Central memory CD4-positive, alpha-beta T cell (primary cell): Measurements from ENCODE around the gene TRIM65.
"Not testable (repeated sequence)": the region's sequence is repeated elsewhere in the genome, so short reads cannot be mapped to it uniquely, and the experiment has no call there.

Source experiments
- DNase-seq: peaks from one replicate; pipeline ENCODE4 v3.0.0; 2022

The TRIM65 gene

GRCh38 chr17:75875182-75875939 is 21.4 kb downstream of the TRIM65 start:
- no peak for DNase-seq

DNA sequence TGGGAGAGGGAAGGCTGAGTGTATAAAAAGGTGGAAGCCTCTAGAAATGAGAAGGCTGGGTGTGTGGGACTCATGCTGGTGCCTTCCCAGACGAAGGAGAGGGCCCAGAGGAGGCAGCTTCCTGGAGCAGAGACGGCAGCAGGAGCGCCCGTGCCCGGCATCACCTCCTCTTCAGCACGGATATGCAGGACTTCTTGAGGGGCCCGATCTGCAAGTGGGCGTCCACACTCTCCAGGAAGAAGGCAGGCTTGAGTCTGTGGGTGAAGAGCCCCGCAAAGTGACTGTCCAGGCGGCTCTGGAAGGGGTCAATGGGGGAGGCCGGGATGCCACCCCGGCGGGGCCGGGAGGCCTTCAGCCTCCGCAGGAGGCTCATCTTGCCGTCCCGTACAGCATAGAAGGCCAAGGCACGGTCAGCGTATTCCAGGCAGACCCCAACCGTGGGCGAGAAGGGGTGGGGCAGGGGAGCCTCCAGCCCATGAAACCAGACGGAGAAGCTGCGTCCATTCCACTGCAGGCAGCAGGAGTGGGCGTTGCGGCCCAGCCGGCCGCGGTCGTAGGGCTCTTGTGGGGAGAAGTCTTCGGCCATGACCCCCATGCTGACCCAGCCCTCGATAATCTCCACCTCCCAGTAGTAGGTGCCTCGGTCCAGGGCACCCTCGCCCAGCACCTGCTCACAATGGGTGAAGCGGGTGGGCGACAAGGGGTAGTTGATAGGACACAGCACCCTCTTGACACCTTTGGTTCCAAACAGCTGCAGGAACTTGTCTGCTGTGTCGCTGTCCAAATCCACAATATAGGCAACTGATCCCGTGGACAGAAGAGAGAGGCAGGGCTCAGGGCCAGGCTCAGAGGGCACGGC is 22.2 kb downstream of the TRIM65 start:
- no peak for DNase-seq

- DNase-seq, result no peak
These were observed 23.0 kb downstream of the TRIM65 start for GRCh38 chr17:75873587-75874322.

DNA sequence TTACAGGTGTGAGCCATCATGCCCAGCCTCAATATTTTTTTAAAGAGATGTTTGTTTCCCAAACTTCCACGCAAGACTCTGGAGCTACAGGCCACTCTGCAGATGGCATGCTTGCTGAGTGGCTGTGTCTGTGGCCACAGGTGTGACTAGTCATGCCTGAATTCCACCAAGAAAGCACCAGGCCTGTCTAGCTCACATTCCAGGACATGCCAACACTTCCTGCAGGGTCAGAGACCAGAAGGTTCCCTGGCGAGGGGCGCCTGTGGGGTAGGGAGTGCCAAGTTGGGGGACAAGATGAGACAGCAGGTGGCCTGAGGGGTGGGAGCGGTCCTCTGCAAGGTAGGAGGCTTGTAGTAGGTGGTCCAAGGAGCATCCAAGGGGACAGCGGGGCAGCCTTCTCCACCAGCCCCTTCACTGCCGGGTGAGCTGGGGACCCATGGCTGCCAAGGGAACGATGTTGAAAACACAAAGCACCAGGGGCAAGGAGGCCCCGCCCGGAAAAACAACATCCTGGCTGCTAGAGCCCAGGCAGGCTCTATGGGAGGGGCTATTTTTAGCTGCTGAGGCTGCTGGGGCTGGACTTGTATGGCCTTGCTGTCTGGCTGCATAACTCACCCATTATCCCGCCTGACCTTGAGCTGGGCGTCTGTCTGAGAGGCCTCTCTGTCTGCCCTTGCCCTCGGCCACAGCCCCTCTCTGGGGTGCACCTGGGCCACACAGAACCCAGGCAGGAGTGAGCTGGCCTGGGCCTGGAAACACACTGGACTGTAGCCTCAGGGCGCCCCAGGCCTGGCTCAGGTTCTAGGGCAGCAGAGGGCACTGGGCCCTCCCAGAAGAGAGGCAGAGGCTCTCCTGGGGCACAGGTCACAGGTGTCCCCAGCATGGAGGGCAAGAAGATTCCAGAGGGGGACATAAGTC is 24.1 kb downstream of the TRIM65 start:
- DNase-seq, result peak; percentile 67

- not testable (repeated sequence) for DNase-seq
These were observed 26.5 kb downstream of the TRIM65 start for GRCh38 chr17:75870228-75870627.

GRCh38 chr17:75869282-75870141 is 27.2 kb downstream of the TRIM65 start:
- no peak for DNase-seq

GRCh38 chr17:75868730-75869281 is 27.9 kb downstream of the TRIM65 start:
- not testable (repeated sequence) for DNase-seq

DNA sequence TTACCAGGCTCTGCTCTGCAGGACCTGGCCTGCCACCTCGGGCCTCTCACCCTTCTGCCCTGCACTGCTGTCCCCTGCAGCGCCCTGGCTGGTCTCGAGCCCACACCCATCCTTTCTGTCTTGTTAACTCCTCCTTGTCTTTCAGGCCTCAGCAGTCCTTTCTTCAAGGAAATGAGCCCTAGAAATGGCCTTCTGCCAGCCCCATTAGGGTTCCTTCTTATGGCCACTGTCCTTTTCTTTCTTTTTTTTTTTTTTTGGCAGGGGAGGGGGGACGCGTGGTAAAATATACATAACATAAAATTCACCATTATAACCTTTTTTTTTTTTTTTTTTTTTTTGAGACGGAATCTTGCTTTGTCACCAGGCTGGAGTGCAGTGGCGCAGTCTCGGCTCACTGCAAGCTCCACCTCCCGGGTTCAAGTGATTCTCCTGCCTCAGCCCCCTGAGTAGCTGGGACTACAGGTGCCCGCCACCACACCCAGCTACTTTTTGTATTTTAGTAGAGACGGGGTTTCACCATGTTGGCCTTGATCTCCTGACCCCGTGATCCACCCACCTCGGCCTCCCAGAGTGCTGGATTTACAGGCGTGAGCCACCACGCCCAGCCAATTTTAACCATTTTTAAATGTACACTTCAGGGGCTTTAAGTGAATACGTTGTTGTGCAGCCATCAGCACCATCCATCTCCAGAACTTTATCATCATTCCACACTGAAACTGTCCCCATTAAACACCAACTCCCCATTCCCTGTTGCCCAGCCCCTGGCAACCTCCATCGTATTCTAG is 31.2 kb downstream of the TRIM65 start:
- DNase-seq, result not testable (repeated sequence)

DNA sequence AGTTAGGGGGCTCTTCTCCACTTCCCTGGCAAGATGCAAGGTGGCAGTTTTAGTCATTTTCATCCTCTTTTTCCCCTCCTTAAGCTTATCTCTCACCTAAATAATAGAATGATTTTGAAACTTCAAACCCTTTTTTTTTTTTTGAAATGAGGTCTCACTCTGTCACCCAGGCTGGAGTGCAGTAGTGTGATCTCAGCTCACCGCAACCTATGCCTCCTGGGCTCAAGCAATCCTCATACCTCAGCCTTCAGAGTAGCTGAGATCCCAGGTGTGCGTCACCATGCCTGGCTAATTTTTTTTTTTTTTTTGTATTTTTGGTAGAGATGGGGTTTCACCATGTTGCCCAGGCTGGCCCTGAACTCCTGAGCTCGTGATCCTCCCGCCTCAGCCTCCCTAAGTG is 31.9 kb downstream of the TRIM65 start:
- DNase-seq, result peak; percentile 25

DNA sequence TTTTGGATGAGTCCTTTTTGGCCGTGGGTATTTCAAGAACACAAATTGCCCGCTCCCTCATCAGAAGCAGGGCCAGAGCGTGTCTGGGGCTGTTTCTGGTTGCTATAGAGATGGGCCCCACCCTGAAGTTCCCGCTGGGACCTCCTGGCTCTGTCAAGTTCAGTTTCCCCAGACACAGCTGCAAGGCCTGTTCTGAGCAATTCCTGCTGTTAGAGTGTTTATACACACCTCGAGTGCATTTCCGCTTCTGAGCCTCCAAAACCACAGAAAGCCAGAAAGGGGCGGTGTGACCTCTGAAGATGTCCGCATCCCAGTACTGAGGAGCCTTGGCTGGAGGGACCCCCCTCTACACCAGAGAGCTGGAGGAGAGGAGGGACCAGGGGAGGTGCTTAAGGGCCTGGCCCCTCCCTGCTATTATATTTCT is 32.3 kb downstream of the TRIM65 start:
- DNase-seq, result peak; percentile 46

DNA sequence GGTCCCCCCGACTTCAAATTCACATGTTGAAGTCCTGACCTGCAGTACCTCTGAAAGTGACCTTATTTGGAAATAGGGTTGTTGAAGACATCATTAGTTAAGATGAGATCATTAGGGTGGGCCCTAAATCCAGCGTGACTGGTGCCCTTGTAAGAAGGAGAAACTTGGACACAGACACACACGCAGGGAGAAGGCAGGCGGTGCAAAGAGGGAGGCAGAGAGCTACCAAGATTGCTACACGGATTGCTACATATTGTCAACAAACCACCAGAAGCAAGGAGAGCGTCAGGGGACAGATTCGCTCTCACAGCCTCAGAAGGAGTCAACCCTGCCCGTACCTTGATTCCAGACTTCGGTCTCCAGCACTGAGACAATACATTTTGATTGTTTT is 34.8 kb downstream of the TRIM65 start:
- DNase-seq, result no peak

- DNase-seq, result not testable (repeated sequence)
These were observed 37.4 kb downstream of the TRIM65 start for GRCh38 chr17:75859358-75859757.

DNA sequence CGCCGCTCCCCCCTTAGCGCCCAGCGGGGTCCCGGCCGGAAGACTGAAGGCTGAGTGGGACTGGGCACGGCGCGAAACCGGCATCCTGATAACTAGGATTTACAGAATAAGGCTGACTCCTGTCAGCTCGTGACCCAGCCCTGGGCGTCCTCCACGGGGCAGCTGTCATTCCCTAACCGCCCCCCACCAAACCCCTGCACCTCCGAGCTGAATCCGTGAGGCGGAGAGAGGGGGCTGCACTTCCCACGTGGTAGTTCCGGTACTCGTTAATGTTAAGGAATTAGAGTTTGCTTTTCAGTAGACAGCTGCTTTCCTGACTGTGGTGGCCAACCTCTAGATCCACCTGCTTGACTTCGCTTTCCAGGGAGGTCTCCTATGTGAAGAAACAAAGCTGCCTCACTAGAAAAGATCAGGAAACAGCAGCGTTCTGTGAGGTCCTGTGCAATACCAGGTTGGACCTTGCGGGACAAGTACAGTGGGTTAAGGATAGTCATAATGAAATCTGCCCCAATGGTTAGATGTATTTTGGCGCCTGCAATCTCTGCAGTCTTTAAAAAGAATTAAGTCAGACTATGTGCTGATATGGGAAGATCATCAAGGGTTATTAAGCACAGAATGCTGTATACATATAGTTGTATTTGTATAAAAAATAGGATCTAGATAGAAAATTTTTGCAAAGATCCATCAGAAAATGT is 40.5 kb downstream of the TRIM65 start:
- no peak for DNase-seq

GRCh38 chr17:75855310-75856061 is 41.3 kb downstream of the TRIM65 start, which contains the start of gene WBP2:
Gene WBP2, minus strand, starts transcription at chr17:75855335. Its CDS starts 38 bp downstream, at chr17:75855297.
- peak; percentile 99 for DNase-seq

- DNase-seq, result no peak
These were observed 41.9 kb downstream of the TRIM65 start for GRCh38 chr17:75854881-75855309.

DNA sequence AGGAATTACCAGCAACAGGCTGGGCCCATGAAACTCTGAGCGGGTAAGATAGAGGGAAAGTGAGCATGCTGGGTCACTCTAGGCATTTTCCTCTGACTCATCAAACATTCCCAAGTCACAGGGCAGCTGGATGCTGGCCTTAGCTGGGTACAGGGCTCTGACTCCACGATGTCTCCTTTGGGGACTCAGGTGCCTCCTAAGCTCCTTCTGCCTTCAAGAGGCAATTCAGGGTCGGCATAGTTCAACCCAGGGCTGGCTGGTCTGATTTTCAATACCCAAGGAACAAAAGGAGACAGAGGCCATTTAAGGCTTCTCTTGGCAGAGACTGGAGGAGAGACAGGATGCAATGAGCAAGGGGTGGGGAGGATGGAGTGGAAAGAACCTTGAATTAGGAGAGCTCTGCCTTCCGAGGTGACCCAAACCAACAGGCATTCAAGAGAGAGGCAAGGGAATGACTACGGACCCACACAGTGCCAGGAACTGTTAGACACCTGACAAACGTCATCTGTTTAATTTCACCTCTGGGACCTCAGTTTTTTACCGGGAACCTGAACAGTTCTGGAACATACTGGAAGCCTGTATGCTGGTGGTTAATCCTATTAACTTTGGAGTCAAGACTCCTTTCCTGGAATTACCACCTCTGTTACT is 42.5 kb downstream of the TRIM65 start:
- no peak for DNase-seq

DNA sequence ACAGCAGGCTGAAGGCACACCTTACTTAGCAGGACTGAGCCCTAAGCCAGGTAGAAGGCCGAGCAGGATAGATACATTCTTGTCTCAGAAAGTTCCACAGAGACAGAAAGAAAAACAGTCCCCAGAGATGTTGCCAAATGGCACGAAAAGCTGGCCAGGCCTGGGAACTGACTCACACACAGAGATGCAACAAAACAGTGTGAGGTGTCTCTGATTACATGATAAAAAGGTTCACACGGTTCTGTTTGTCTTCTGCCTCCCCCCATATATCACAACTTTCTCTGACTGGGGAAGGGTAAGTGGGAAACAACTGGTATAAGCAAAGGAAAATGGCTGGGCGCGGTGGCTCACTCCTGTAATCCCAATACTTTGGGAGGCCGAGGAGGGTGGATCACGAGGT is 43.3 kb downstream of the TRIM65 start:
- no peak for DNase-seq

DNA sequence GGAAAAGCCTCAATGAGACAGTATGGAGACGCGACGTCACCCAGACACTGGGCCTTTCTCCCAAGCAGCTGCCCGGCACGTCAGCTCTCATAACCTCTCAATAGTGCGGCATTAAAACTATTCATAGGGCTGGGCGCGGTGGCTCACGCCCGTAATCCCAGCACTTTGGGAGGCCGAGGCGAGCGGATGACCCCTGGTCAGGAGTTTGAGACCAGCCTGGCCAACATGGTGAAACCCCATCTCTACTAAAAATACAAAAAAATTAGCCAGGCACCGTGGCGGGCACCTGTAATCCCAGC is 45.1 kb downstream of the TRIM65 start:
- not testable (repeated sequence) for DNase-seq
